ENCODE data around the gene GBP1.
"Not testable (repeated sequence)": the region's sequence is repeated elsewhere in the genome, so short reads cannot be mapped to it uniquely, and the experiment has no call there.

The GBP1 gene, protein sequence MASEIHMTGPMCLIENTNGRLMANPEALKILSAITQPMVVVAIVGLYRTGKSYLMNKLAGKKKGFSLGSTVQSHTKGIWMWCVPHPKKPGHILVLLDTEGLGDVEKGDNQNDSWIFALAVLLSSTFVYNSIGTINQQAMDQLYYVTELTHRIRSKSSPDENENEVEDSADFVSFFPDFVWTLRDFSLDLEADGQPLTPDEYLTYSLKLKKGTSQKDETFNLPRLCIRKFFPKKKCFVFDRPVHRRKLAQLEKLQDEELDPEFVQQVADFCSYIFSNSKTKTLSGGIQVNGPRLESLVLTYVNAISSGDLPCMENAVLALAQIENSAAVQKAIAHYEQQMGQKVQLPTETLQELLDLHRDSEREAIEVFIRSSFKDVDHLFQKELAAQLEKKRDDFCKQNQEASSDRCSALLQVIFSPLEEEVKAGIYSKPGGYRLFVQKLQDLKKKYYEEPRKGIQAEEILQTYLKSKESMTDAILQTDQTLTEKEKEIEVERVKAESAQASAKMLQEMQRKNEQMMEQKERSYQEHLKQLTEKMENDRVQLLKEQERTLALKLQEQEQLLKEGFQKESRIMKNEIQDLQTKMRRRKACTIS

DNA sequence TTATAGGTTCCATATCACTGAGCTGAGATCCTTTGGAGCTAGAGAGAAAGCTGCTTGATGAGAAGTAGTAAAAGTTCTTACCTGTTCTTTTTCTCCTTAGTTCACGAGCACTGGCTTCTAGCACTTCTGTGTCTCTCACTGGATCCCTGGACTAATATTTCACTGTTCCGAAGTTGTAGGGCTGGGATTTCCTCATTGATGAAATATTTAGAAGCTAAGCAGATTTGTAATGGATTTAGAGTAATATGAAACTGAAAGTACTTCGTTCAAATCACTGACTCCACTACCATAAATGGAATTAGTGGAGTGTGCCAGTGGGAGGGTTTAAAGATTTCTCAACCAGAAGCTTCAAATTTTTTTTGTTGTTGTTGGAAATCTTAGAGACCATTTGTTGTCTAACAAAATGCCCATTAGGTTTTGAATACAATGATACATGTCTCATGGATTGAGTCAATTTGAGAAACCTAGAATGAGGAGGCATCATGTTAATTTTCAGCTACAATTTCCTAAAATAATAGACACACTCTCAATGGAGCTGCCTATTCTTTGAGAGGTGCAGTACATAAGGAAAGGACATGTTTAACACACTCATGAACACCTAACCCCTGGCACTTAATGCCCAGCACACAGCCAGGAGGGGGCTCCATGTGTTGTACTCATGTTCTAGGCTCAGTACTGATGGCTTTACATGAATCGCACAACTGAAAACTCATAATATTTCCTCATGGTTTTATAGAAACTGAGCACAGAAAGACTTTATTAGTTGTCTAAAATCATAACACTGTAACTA lies at the start of gene GBP1:
GBP1 (minus strand) TSS at position 130 of the 790 bp plus-strand sequence. CDS start 1,974 bp downstream, outside the sequence.
- DNase-seq: no peak

DNA sequence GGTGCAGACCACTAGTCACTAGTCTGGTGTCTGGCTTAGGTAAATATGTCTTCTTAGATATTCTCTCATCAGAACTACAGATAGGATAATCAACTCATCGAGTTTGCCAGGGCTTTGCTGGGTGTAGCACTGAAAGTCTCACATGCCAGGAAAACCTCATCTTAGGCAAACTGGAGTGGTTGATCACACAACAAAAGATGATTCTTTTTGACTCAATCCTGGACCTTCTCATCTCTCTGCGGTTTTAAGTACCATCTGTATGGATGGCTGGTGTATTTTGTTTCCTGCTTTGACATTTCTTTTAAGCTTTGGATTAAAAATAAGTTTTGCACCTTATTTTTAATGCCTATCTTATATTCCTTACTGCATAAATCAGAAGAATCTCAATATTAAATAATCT lies 49.7 kb upstream of the GBP1 start:
- no peak for DNase-seq

DNA sequence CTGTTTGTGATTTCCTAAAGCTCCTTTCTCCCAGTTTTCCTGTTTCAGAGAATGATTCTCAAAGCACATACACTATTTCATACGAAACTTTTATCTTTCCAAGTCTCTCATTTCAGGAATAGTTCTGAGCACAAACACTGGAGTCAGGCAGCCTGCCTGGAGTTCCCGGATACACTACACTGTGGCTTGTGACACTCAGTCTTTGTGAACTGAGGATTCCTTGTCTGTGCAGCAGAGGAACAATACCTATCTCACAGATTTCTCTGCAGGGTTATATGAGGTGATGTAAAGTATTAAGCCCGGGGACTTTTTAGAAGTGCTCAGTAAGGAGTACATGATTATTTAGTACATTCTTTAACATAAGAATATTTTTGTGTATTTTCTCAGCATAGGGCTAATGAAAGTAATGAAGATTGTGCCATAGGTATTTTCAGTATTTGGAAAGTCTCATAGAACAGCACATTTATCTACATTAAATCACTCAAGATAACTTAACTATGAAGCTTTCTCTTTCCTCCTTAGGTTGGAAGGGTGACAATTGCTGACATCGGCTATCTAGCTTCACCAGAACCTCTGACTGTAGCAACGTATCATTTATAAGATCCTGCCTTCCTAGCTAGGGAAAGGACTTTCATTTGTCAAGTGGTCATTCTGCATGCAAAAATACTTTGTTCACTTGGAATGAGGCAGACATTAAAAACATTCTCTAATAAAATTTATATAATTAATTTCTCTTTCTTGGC lies 48.0 kb upstream of the GBP1 start:
- no peak for DNase-seq

GRCh38 chr1:89104687-89105086 lies 39.7 kb upstream of the GBP1 start:
- no peak for DNase-seq

GRCh38 chr1:89104147-89104546 lies 39.1 kb upstream of the GBP1 start:
- DNase-seq: no peak

GRCh38 chr1:89102021-89102420 lies 37.0 kb upstream of the GBP1 start:
- DNase-seq: no peak

- no peak for DNase-seq
Measured at GRCh38 chr1:89100412-89100811, 35.4 kb upstream of the GBP1 start.

GRCh38 chr1:89098857-89099256 lies 33.8 kb upstream of the GBP1 start:
- DNase-seq: no peak

DNA sequence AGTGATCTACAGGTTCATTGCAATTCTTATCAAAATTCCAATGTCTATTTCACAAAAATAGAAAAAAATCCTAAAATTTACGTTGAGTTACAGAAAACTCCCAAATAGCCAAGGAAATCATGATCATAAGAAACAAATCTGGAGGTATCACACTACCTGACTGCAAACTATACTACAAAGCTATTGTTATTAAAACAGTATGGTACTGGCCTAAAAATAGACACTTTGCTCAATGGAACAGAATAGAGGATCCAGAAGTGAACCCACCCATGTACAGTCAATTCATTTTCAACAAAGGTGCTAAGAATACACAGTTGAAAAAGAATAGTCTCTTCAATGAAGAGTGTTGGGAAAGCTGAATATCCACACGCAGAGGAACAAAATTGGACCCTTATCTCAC lies 30.7 kb upstream of the GBP1 start:
- DNase-seq: no peak

DNA sequence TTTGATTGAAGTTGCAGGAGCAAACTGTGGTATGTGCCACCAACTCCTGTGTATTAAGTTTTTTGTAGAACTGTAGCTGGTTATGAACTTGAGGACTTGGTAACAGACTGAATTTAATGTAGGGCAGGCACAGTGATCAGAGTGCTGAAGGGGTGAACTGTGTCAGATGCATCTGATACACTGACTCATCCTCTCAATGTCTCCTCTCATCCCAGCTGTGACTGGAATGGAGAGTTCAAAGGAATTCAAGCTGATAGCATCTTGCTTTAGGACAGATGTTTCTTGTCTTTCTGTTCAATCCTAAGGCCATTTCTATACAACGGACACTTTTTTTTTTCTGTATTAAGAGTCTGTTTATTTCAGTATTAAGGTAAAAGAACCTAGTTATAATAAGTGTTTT lies 25.0 kb upstream of the GBP1 start:
- DNase-seq: no peak

- no peak for DNase-seq
Measured at GRCh38 chr1:89088572-89088971, 23.6 kb upstream of the GBP1 start.

- DNase-seq: no peak
Measured at GRCh38 chr1:89087241-89087640, 22.2 kb upstream of the GBP1 start.

DNA sequence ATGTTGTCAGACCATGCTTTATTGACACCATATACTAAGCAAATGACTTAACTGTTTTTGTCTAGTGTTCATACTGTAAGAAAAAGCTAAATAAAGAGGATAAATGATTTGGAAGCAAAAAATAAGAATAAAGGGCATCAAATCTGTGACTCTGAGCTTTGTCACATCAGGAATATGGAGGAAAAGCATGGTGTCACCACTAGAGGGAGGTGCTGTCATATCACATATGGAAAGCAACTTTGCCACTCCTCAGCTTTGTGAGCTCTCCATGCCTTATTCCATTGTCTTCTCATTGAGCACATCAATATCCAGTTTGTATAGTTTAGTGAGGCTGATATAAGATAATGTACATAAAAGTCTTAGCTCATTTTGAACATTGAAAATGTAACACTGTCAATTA lies 20.8 kb upstream of the GBP1 start:
- no peak for DNase-seq

DNA sequence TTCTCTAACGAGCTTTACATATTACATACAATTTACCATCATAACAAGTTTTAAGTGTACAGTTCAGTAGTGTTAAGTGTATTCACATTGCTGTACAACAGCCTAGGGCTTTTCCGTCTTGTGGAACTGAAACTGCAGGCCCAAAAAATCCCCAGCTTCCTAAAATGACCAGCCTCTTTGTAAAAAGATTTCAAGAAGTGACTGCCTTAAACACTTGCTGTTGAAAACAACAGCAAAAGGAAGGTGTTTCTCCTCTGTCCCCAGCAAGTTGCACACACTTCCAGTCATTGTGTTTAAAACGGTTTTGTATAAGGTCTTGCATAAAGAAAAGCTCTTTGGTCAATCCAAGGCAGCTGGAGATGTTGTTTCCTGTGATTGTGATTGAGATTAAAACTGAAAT lies 16.0 kb upstream of the GBP1 start:
- DNase-seq: no peak

DNA sequence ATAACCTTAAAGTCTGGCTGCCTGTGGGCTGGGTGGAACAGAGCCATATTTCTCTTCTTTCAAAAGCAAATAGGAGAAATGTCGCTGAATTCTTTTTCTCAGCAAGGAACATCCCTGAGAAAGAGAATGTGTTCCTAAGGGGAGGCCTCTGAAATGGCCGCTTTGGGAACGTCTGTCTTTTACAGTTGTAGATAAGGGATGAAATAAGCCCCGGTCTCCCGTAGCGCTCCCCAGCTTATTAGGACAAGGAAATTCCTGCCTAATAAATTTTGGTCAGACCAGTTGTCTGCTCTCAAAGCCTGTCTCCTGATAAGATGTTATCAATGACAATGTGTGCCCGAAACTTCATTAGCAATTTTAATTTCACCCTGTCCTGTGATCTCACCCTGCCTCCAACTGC lies 15.1 kb upstream of the GBP1 start:
- DNase-seq: not testable (repeated sequence)

DNA sequence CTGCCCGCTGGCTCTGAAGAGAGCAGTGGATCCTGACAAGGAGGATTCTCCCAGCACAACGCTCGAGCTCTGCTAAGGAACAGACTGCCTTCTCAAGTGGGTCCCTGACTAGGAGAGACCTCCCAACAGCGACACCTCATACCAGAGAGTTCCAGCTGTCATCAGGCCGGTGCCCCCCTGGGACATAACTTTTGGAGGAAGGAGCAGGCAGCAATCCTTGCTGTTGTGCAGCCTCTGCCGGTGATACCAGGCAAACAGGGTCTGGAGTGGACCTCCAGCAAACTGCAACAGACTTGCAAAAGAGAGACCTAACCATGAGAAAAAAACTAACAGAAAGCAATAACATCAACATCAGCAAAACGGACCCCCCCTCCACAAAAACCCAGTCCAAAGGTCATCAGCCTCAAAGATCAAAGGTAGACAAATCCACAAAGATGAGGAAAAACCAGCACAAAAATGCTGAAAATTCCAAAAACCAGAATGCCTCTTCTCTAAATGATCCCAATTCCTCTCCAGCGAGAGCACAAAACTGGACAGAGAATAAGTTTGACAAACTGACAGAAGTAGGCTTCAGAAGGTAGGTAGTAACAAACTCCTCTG lies 7.6 kb upstream of the GBP1 start:
- not testable (repeated sequence) for DNase-seq

DNA sequence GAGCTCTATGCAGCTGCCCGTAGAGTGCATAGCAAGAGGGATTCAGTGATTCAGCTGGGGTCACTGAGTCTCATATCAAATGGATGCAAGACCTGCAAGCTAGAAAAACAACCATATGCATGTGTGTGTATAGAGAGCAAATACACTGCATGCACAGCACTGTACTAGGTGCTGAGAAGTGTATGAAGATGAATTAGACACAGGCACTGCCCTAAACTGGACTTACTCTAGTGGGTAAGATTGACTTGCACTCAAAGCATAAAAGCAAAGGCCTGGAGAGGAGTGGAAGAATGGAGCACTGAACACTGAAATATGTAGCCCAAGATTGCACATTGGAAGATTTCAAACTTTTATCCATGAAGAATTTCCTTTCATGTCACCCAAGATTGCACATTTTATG lies 5.5 kb upstream of the GBP1 start:
- DNase-seq: no peak

GRCh38 chr1:89069951-89070350 lies 4.9 kb upstream of the GBP1 start:
- no peak for DNase-seq

DNA sequence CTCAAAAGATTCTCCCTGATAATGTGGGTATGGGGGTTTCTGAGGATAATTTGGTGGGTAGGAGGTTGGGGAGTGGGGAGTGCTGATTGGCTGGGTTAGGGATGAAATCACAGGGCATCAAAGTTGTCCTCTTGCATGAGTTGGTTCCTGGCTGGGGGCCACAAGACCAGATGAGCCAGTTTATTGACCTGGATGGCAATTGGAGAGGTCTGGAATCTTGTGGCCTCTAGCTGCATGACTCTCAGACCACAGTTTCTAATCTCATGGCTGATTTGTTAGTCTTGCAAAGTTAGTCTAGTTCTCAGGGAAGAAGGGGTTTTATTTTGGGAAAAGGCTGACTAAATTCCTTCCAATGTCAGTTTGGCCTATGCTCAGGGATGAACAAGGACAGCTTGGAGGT lies 3.3 kb upstream of the GBP1 start:
- DNase-seq: no peak

DNA sequence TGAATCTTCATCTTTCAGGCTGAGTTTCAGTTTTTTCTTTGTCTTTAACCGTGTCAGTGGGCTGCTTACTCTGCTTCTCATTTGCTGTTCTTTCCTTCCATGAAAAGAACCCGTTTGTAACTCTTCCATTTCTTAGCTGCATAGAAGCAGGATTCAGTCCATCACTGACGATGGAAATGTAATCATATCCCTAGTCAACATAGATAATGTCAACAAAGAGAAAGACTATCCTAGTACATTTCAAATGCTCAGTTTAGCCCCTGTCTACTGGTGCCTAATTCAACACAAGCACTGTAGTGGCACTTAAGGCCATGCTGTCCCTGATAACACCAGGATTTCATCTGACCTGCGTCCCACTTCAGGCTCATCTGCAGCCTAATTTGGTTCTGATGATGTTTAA lies 376 bp downstream of the GBP1 start:
- no peak for DNase-seq

DNA sequence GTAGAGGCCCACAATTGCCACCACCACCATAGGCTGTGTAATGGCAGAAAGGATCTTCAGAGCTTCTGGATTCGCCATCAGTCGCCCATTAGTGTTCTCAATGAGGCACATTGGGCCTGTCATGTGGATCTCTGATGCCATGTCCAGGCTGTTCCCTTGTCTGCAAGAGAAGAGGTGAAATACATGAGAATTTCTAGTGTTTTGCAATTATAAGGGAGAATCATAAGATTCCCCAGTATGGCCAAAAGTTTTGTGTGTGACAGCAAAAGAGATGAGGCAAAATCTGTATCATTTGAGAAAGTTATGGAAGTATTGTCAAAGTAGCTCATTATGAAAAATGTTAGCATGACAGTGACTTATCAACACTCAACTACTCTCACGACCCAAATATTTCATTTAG lies 1.9 kb downstream of the GBP1 start:
- no peak for DNase-seq

DNA sequence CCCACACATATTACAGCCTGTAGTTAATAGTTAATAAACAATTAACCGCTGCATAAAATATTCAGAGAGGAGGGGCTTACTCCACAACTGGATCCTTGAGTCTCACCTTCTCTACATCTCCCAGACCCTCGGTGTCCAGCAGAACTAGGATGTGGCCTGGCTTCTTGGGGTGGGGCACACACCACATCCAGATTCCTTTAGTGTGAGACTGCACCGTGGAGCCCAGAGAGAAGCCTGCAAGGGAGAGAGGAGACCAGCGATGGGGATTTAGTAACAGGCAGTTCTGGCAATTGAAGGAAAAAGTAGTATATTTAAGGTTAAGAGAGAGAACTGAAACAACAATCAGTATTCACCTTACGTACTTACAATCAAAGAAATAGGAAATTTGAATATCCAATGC lies 4.9 kb downstream of the GBP1 start:
- DNase-seq: no peak

DNA sequence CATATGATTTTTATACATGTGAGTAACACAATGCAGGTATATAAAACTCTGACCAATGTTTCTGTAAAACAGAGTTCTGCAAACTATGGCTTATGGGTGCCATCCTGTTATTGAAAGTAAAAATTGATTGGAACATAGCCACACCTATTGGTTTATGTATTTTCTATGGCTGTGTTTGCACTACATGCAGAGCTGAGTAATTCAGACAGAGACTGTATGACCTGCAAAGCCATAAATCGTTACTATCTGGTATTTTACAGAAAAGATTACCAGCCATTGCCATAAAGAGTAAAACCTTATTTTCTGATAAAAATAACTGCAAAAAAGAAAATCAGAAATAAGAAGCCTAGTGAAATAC lies 13.1 kb downstream of the GBP1 start:
- no peak for DNase-seq

Measured in femur (tissue), 1 donor.